Measurements from ENCODE around the gene CP. TPM values are rescaled to one million over a fixed set of nuclear protein-coding genes. Genes with fewer than 3 reads are reported as not detected.

The CP gene
- total RNA-seq, 2 donors from 2014 or later, result 6.8 to 68.4 TPM

GRCh38 chr3:149258714-149259113 lies 37.1 kb upstream of the CP start:
- H3K27ac ChIP-seq, result no peak overlapping the region
- DNase-seq (ENCODE audit: low spot score), result no peak
- H3K4me3 ChIP-seq, result no peak overlapping the region
- no peaks in the 10 kb centered on the region for H3K36me3 ChIP-seq
- TF ChIP-seq CTCF (IDR thresholded peaks at IDR 0.05), result no peak
- H3K27me3 ChIP-seq, result no peaks in the 10 kb centered on the region
- H3K4me1 ChIP-seq, result no peaks in the 10 kb centered on the region
- H3K9me3 ChIP-seq, result no peaks in the 10 kb centered on the region

DNA sequence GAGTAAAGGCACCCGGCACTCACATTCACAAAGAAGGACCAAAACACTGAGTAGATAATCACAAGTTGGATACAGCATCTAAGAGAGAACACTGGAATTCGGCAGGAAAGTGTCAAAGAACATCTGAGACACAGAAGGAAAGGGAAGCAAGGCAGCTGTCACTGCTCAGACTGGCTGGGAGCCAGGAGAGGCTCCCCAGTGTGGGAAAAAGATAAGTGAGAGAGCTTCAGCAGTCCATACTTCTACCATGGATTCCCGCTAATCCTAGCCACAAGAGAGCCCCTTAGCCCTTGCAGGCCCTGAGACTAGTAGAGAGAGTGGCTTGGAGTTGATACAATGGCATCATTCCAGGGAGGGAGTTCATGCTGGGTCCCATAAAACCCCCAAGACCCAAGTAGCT lies 36.7 kb upstream of the CP start:
- H3K27ac ChIP-seq, result no peak overlapping the region
- no peak overlapping the region for H3K4me3 ChIP-seq
- no peaks in the 10 kb centered on the region for H3K36me3 ChIP-seq
- no peaks in the 10 kb centered on the region for H3K27me3 ChIP-seq
- no peak for DNase-seq (ENCODE audit: low spot score)
- no peaks in the 10 kb centered on the region for H3K9me3 ChIP-seq
- TF ChIP-seq CTCF (IDR thresholded peaks at IDR 0.05), result no peak
- no peaks in the 10 kb centered on the region for H3K4me1 ChIP-seq

DNA sequence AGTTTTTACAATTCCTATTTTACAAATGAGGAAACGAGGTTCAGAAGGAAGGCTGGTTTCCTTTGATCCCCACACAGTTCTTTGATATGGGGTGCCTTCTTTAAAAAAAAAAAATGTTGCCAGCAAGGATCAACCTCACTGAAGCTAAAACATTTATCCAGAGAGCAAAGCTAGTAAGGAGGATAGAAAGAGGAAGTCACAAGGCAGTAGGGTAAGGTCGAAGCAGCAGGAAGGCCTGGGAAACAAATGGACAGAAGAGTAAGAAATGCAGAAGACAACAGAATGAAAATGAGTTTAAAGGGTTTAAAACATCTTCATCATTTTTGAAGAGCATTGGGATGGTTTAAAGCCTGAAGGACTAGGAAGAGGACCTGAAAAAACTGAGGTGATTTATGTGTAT lies 30.6 kb upstream of the CP start:
- no peak for DNase-seq (ENCODE audit: low spot score)
- Histone ChIP-seq H3K27ac (no peak overlapping the region), H3K27me3 (no peaks in the 10 kb centered on the region), H3K9me3 (no peaks in the 10 kb centered on the region), H3K36me3 (no peaks in the 10 kb centered on the region), H3K4me3 (no peak overlapping the region), H3K4me1 (no peaks in the 10 kb centered on the region)
- TF ChIP-seq CTCF (IDR thresholded peaks at IDR 0.05), result no peak

- Histone ChIP-seq H3K36me3 (no peaks in the 10 kb centered on the region), H3K27ac (no peak overlapping the region), H3K4me1 (peaks cover 0 to 11% of the 10 kb centered on the region in 2 donors), H3K4me3 (no peak overlapping the region), H3K27me3 (no peaks in the 10 kb centered on the region), H3K9me3 (no peaks in the 10 kb centered on the region)
- no peak for TF ChIP-seq CTCF (IDR thresholded peaks at IDR 0.05)
- no peak for DNase-seq (ENCODE audit: low spot score)
Measured at GRCh38 chr3:149251186-149251585, 29.6 kb upstream of the CP start.

DNA sequence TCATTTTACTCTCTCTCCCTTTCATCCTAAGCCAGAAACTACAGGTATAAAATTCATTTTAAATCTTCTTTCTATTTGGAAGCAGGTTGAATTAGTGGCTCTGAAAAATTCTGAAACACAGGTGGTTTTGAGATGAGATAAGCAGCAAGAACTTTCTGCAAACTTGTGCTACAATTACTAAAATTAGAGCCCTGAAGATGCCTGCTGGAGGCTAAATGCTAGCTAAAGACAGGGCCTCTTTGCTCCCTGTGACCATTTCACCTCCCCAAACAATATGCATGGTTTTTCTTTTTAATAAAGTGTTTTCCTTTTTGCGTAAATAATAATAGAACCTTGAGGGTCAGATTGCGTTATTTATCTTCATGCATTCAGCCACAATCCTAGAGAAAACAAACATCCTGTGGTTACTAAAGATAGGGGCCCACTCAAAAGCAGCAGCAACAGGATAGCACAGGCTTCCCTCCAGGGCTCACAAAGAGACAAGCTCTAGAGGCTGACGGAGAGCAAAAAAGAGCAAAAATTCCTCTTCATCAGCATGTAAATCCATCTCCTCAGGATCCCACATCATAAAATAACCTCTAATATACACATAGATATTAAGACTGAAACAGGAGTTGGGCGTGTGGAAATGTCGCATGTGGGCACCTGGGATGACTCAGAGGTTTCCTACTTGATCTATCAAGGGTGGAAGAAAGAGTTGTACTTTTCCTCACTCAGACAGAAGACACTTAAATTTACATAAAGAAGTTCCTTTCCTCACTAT lies 26.5 kb upstream of the CP start:
- Histone ChIP-seq H3K9me3 (no peaks in the 10 kb centered on the region), H3K4me3 (no peak overlapping the region), H3K4me1 (peaks cover 0 to 14% of the 10 kb centered on the region in 2 donors), H3K36me3 (no peaks in the 10 kb centered on the region), H3K27ac (no peak overlapping the region), H3K27me3 (no peaks in the 10 kb centered on the region)
- no peak for TF ChIP-seq CTCF (IDR thresholded peaks at IDR 0.05)
- DNase-seq (ENCODE audit: low spot score), result no peak

Measured in right atrium auricular region (tissue), 2 donors.